Choroid plexus epithelial cell (primary cell): ENCODE data around the gene WFDC5.

Source experiments
- DNase-seq: peaks from one replicate; pipeline ENCODE4 v3.0.0-alpha.2; 2010; ENCODE audit warnings: low read depth
- H3K4me3 ChIP-seq: 2 replicates; pipeline ENCODE4 v1.5.1; 2011; ENCODE audit warnings: low read depth, mild to moderate bottlenecking, control low read depth, low read length, moderate library complexity
- CTCF ChIP-seq: conservative IDR thresholded peaks from 2 replicates; pipeline ENCODE4 v1.5.1; 2011; ENCODE audit warnings: low read depth, mild to moderate bottlenecking, control low read depth, inconsistent platforms, low read length, moderate library complexity

The WFDC5 gene

GRCh38 chr20:45105317-45105716 is 9.7 kb downstream of the WFDC5 start:
- TF ChIP-seq CTCF = no peak
- no peak overlapping the region for H3K4me3 ChIP-seq
- no peak for DNase-seq

DNA sequence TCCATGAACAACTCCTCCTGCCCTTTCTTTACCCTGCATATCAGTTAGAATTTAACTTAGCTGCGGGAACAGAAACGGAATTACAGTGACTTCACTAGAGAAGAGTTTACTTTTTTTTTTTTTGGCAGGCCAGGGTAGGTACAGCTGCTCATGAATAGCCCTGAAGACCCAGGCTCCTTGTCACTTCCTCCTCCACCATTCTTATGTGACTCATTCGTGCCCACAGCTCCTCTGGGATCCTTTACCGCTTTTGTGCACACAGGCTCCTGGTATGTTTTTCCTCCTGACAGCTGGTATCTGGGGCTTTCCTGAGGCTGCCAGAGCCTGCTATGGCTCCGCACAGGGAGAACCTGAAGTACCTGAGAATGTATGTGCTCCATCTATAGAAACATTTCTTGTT is 10.2 kb downstream of the WFDC5 start:
- peak; percentile 40 for DNase-seq
- TF ChIP-seq CTCF = no peak
- H3K4me3 ChIP-seq = no peak overlapping the region

GRCh38 chr20:45103072-45103471 is 11.9 kb downstream of the WFDC5 start:
- no peak for TF ChIP-seq CTCF
- DNase-seq = no peak
- no peak overlapping the region for H3K4me3 ChIP-seq

- H3K4me3 ChIP-seq = no peak overlapping the region
- no peak for DNase-seq
Observed at GRCh38 chr20:45101333-45101850, 13.6 kb downstream of the WFDC5 start.

DNA sequence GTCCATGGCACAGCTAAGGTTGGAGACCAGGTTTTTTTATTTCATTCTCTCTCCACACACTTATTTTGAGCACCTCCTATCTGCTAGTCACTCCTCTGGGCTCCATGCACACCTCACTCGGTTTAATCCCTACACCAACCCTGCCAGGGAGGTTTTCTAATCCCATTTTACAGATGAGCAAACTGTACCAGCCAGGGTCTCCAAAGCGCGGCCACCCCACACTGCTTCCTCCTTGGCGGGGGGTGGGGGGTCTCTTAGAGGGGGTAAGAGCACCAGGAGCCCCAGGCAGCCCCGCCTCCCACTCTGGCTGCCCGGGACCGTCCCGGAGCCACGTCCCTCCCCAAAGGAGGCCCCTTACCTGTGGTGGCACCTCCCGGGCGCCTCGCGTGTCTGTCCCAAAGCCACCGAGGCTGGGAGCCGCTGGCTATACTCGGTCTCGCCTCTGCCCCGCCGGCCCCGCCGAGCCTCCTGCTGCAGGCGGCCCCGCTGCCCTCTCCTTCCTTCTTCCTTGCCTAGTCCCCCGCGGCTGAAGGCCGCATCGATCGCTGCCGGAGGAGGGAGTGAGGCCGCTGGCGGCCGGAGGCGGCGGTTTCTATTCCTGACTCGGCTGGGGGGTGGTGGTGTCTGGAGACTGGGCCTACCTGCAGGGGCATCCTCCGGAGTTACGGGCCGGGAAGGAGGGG is 14.3 kb downstream of the WFDC5 start, which contains the start of gene KCNS1:
Gene KCNS1, minus strand, starts transcription at position 565 of the 683 bp plus-strand sequence. CDS start 1,891 bp downstream, outside the sequence.
- TF ChIP-seq CTCF = peak; percentile 34
- peak; percentile 32 for DNase-seq

More at GRCh38 chr20:45101333-45101850, 13.6 kb downstream of the WFDC5 start:
- no peak for TF ChIP-seq CTCF

DNA sequence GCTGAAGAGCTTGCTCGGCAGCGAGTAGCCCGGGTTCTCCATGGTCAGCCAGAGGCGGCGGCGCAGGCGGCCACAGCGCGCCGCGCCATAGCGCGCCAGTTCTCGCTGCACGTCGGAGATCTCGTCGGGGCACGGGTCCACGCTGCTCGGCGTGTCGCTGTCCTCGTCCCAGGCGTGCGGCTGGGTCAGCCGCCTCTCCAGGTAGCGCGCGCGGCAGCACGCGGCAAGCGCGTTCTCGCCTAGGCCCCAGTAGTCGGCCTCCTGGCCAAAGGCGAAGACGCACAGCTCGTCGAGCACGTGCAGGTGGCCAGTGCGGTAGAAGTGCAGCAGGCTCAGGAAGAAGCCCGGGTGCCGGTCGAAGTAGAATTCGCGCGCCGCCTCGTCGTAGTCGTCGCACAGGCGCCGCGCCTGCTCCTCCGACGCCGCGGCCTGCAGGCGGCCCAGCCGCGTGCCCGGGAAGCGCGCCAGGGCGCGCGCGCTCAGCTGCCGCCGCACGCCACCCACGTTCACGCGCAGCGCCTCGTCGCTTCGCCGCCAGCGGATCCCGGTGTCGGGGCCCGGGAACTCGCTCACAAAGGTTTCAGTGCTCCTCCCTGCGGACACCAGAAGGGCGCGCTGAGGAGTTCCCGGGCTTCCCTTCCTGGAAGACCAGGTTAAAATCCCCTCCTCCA is 16.7 kb downstream of the WFDC5 start:
- peak overlapping the region; percentile 39 for H3K4me3 ChIP-seq
- DNase-seq = peak; percentile 39

More for the DNA sequence above, 14.3 kb downstream of the WFDC5 start, which contains the start of gene KCNS1:
- H3K4me3 ChIP-seq = peak within 1 kb of the TSS; percentile 44

More for the DNA sequence above, 16.7 kb downstream of the WFDC5 start:
- peak; percentile 45 for TF ChIP-seq CTCF
